Neuronal stem cell (in vitro differentiated cells): ENCODE data around the gene MYL5.
A peak's percentile ranks its signal among the peaks of the same experiment; 100 is the strongest.

ENCODE experiments used
- DNase-seq: peaks from one replicate; pipeline ENCODE4 v3.0.0-alpha.2; 2013; ENCODE audit warnings: low spot score
- H2AFZ ChIP-seq: one replicate; pipeline ENCODE4 v1.6.1; 2013; ENCODE audit warnings: mild to moderate bottlenecking, low read length, inconsistent platforms
- H2AK5ac ChIP-seq: 2 replicates; pipeline ENCODE4 v1.6.1; 2013; ENCODE audit warnings: low read depth, mild to moderate bottlenecking, inconsistent platforms, low read length, moderate library complexity, mixed read lengths
- H2BK120ac ChIP-seq: 2 replicates; pipeline ENCODE4 v1.6.1; 2013; ENCODE audit warnings: low read depth, mild to moderate bottlenecking, inconsistent platforms, low read length, moderate library complexity, mixed read lengths
- H2BK12ac ChIP-seq: one replicate; pipeline ENCODE4 v1.6.1; 2013; ENCODE audit warnings: low read length, inconsistent platforms
- H2BK15ac ChIP-seq: 2 replicates; pipeline ENCODE4 v1.6.1; 2013; ENCODE audit warnings: mild to moderate bottlenecking, low read length, inconsistent platforms, mixed read lengths
- H2BK5ac ChIP-seq: one replicate; pipeline ENCODE4 v1.6.1; 2013; ENCODE audit warnings: inconsistent platforms, mild to moderate bottlenecking, low read length, moderate library complexity
- H3K14ac ChIP-seq: one replicate; pipeline ENCODE4 v1.6.1; 2013; ENCODE audit warnings: low read length, inconsistent platforms
- H3K18ac ChIP-seq: 2 replicates; pipeline ENCODE4 v1.6.1; 2013; ENCODE audit warnings: low read length, inconsistent platforms
- H3K23ac ChIP-seq: 2 replicates; pipeline ENCODE4 v1.6.1; 2013; ENCODE audit warnings: low read depth, mild to moderate bottlenecking, mixed read lengths, low read length, inconsistent platforms; ENCODE audit not compliant: poor library complexity
- H3K27ac ChIP-seq: replicated peaks from 3 replicates; pipeline ENCODE4 v1.5.1; 2013; ENCODE audit warnings: low read length, inconsistent platforms
- H3K27me3 ChIP-seq, 3 experiments: 2 replicates each; pipeline ENCODE4 v1.6.1; 2013; ENCODE audit warnings: low read length in 3 of 3, mild to moderate bottlenecking in 2 of 3, inconsistent platforms in 1 of 3, low read depth in 1 of 3, mixed read lengths in 1 of 3, moderate library complexity in 1 of 3; ENCODE audit not compliant: control insufficient read depth in 3 of 3, insufficient read depth in 3 of 3
- H3K36me3 ChIP-seq, 2 donors: replicated peaks in 1 of 2; 2 replicates each; pipeline ENCODE4 v1.6.1; 2013; ENCODE audit warnings: low read length in 2 of 2; ENCODE audit not compliant: control insufficient read depth in 2 of 2, insufficient read depth in 2 of 2
- H3K4ac ChIP-seq: 2 replicates; pipeline ENCODE4 v1.6.1; 2013; ENCODE audit warnings: inconsistent platforms, mild to moderate bottlenecking, low read length, moderate library complexity
- H3K4me1 ChIP-seq, 2 donors: 1 replicate in 1 of 2; 2 replicates in 1 of 2; pipeline ENCODE4 v1.6.1; 2013; ENCODE audit warnings: low read length in 2 of 2, low read depth in 1 of 2; ENCODE audit not compliant: control insufficient read depth in 2 of 2, insufficient read depth in 1 of 2
- H3K4me2 ChIP-seq: one replicate; pipeline ENCODE4 v1.6.1; 2013; ENCODE audit warnings: mild to moderate bottlenecking, low read length, inconsistent platforms; ENCODE audit not compliant: insufficient read depth, poor library complexity, severe bottlenecking
- H3K4me3 ChIP-seq, 2 donors: 2 replicates each; pipeline ENCODE4 v1.5.1; 2013; ENCODE audit warnings: low read length in 2 of 2, mild to moderate bottlenecking in 2 of 2, inconsistent platforms in 1 of 2, moderate library complexity in 1 of 2
- H3K79me1 ChIP-seq: one replicate; pipeline ENCODE4 v1.6.1; 2013; ENCODE audit warnings: low read depth, mild to moderate bottlenecking, inconsistent platforms, low read length, moderate library complexity
- H3K9ac ChIP-seq: one replicate; pipeline ENCODE4 v1.6.1; 2013; ENCODE audit warnings: mild to moderate bottlenecking, low read depth, low read length, inconsistent platforms; ENCODE audit not compliant: poor library complexity
- H3K9me3 ChIP-seq, 2 donors: replicated peaks in 1 of 2; 2 replicates each; pipeline versions ENCODE3 to v1.6.1; 2013; ENCODE audit warnings: low read length in 2 of 2, mild to moderate bottlenecking in 2 of 2, inconsistent platforms in 1 of 2, low read depth in 1 of 2, mixed read lengths in 1 of 2, moderate library complexity in 1 of 2; ENCODE audit not compliant: control insufficient read depth in 2 of 2, insufficient read depth in 1 of 2
- H4K8ac ChIP-seq: one replicate; pipeline ENCODE4 v1.6.1; 2013; ENCODE audit warnings: low read depth, mild to moderate bottlenecking, inconsistent platforms, low read length, moderate library complexity
- H4K91ac ChIP-seq: one replicate; pipeline ENCODE4 v1.6.1; 2013; ENCODE audit warnings: low read length, low read depth, mild to moderate bottlenecking, inconsistent platforms; ENCODE audit not compliant: poor library complexity
- WGBS, 2 donors: extraction: QIAGEN DNeasy Blood & Tissue Kit; methylation state at CpG; one replicate each; pipeline ENCODE4 v1.1.7; 2013; ENCODE audit warnings: missing lambda C conversion rate in 2 of 2, mixed read lengths in 1 of 2; ENCODE audit not compliant: insufficient read length in 2 of 2, insufficient replicate concordance in 1 of 2; ENCODE audit errors: extremely low coverage in 2 of 2; 5-methylcytosine and 5-hydroxymethylcytosine counted together

The MYL5 gene

DNA sequence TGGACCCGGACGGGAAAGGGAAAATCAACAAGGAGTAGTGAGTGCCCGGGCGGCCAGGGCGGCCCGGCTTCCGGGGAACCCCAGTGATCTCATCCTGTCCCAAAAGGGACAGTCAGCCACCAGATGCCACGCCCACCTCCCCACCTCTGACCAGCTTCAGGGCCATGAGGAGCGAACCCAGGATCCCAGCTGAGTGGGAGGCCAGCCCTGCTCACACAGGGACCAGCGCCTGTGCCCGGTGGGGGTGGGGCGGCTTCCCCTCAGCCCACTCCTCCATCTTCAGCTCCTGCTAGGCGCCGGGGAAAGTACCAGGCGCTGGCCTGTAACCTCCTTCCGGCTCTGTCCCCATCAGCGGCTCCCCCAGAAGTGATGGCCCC, 6.2 kb downstream of the MYL5 start:
- Histone ChIP-seq H2BK120ac (no peak overlapping the region), H3K79me1 (peaks cover 7% of the 10 kb centered on the region), H2AK5ac (peak overlapping the region; percentile 99), H3K4me3 (peak overlapping the region; percentile 40 to 80), H4K91ac (no peak overlapping the region), H2BK15ac (peak overlapping the region; percentile 78), H3K36me3 (no peaks in the 10 kb centered on the region), H3K9ac (peak overlapping the region; percentile 24), H3K9me3 (no peaks in the 10 kb centered on the region), H4K8ac (no peak overlapping the region), H3K14ac (no peak overlapping the region), H2BK12ac (no peak overlapping the region), H3K27ac (no peak overlapping the region), H3K18ac (peak overlapping the region; percentile 96), H3K4ac (no peak overlapping the region), H3K23ac (no peak overlapping the region), H3K4me1 (peaks cover 6 to 9% of the 10 kb centered on the region in 2 donors), H3K4me2 (peak overlapping the region; percentile 66), H2AFZ (peak overlapping the region; percentile 95), H3K27me3 (peaks cover 0 to 9% (median 2%) of the 10 kb centered on the region in 3 experiments), H2BK5ac (no peak overlapping the region)
- no peak for DNase-seq
- no CpG with 5 or more reads among the region's 17 CpGs for WGBS, 2 donors

DNA sequence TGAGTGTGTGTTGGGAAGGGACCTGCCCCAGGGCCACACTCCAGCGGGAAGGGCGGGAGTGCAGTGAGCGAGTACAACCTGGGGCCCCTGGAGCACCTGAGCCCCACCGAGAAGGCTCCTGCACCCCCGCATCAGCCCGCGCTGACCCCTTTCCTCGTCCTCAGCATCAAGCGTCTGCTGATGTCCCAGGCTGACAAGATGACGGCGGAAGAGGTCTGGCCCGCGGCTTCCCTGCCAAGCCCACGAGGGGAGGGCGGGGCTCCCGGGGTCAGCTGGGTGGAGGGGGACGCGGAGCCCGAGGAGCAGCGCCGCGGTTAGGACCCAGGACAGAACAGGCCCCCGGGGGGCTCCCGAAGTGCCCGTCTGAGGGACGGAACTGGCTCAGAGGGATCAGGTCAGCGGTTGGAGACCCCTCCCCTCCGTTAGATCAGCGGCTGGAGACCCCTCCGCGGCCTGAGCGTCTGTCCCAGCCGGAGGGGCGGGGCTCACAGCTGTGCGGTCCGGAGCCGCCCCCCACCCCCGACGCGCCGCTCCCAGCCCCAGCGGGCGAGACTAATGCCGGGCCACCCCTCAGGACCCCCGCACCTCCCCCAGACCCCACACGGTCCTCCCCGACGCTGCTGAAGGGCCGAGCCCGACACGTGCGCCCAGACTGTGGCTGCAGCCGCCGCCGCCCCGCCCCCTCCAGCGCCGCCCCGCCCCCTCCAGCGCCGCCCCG, 6.7 kb downstream of the MYL5 start:
- Histone ChIP-seq H3K4me2 (peak overlapping the region; percentile 66), H3K27ac (no peak overlapping the region), H3K18ac (peak overlapping the region; percentile 96), H4K8ac (no peak overlapping the region), H2BK5ac (no peak overlapping the region), H3K9ac (no peak overlapping the region), H3K27me3 (peaks cover 0 to 9% (median 2%) of the 10 kb centered on the region in 3 experiments), H3K9me3 (no peaks in the 10 kb centered on the region), H3K4ac (no peak overlapping the region), H3K4me3 (peak overlapping the region; percentile 40 to 80), H2BK12ac (no peak overlapping the region), H2BK120ac (peak overlapping the region; percentile 2), H3K23ac (no peak overlapping the region), H2BK15ac (no peak overlapping the region), H2AK5ac (peak overlapping the region; percentile 99), H4K91ac (no peak overlapping the region), H3K36me3 (no peaks in the 10 kb centered on the region), H3K14ac (no peak overlapping the region), H3K79me1 (peaks cover 7% of the 10 kb centered on the region), H2AFZ (peak overlapping the region; percentile 95), H3K4me1 (peaks cover 6 to 9% of the 10 kb centered on the region in 2 donors)
- no peak for DNase-seq
- WGBS, 2 donors: no CpG with 5 or more reads among the region's 62 CpGs

DNA sequence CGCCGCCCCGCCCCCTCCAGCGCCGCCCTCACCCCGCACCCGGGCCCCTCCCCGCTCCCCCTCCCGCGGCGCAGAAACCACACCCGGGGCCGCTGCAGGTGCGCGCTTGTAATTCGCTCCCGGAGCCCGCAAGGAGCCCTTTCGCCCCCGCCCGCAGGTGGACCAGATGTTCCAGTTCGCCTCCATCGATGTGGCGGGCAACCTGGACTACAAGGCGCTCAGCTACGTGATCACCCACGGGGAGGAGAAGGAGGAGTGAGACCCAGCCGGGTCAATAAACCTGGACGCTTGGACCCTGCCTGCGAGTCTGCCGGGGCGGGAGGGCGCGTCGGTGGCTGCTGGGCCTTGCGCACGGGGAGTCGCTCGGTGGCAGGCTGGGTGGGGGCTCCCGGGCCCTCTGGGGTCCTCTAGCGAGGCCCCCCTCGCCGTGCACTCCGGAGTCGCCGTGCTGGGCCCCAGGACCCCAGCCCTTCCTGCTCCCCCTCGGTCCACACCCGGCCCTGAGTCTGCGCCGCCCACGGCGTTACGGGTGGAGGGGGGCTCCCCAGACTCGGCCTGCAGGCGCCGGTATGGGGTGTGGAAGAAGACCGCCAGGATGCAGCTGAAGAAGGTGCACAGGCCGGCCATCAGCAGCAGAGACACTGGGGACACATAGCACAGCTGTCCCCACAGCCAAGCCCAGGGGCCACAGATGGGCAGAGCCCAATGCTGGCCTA, 7.6 kb downstream of the MYL5 start:
- no CpG with 5 or more reads among the region's 58 CpGs for WGBS, 2 donors
- DNase-seq: no peak

More for the DNA sequence above, 7.6 kb downstream of the MYL5 start:
- Histone ChIP-seq H3K23ac (peak overlapping the region; percentile 8), H3K27ac (no peak overlapping the region), H3K14ac (no peak overlapping the region), H2BK120ac (no peak overlapping the region), H3K4ac (no peak overlapping the region), H2BK15ac (peak overlapping the region; percentile 26), H3K9ac (no peak overlapping the region), H3K36me3 (no peaks in the 10 kb centered on the region), H2BK5ac (no peak overlapping the region), H3K4me2 (no peak overlapping the region), H3K27me3 (peaks cover 0 to 9% (median 2%) of the 10 kb centered on the region in 3 experiments), H3K4me3 (no peak overlapping the region), H3K18ac (peak overlapping the region; percentile 89), H4K91ac (no peak overlapping the region), H4K8ac (no peak overlapping the region), H2AK5ac (peak overlapping the region; percentile 97), H3K79me1 (peaks cover 7% of the 10 kb centered on the region), H2AFZ (no peak overlapping the region), H3K4me1 (peaks cover 6 to 9% of the 10 kb centered on the region in 2 donors), H2BK12ac (peak overlapping the region; percentile 75), H3K9me3 (no peaks in the 10 kb centered on the region)
